Heart left ventricle (tissue), 16 donors: ENCODE results near the gene COMMD4. TPM values are rescaled to one million over a fixed set of nuclear protein-coding genes. Genes with fewer than 3 reads are reported as not detected.
A peak's percentile ranks its signal among the peaks of the same experiment; 100 is the strongest.
"Not testable (repeated sequence)": the region's sequence is repeated elsewhere in the genome, so short reads cannot be mapped to it uniquely, and the experiment has no call there.

Source experiments
- ATAC-seq, 4 donors: fragments of 200-7000 bp; cut with Tn5 transposase; one replicate each; pipeline ENCODE4 v1.9.1; 2020 to 2022; ENCODE audit warnings: moderate library complexity in 4 of 4, mild to moderate bottlenecking in 3 of 4, moderate number of reproducible peaks in 1 of 4
- DNase-seq, 5 donors: peaks; one replicate each; pipeline ENCODE4 v3.0.0-alpha.2; 2020
- H3K27ac ChIP-seq, 12 donors: fragments of 200-600 bp; sonication (generic) in 4 of 12; one replicate each; pipeline versions ENCODE4 v1.5.0 to v1.8.0; 2016 to 2022; ENCODE audit warnings: mild to moderate bottlenecking in 2 of 12
- H3K27me3 ChIP-seq, 9 donors: fragments of 200-600 bp; sonication (generic) in 2 of 9; one replicate each; pipeline versions ENCODE4 v1.5.1 to v1.8.0; 2016 to 2022; ENCODE audit warnings: mild to moderate bottlenecking in 3 of 9
- H3K36me3 ChIP-seq, 9 donors: fragments of 200-600 bp; sonication (generic) in 2 of 9; one replicate each; pipeline versions ENCODE4 v1.5.0 to v1.8.0; 2018 to 2022; ENCODE audit warnings: mild to moderate bottlenecking in 2 of 9
- H3K4me1 ChIP-seq, 12 donors: fragments of 200-600 bp; sonication (generic) in 4 of 12; one replicate each; pipeline versions ENCODE4 v1.5.0 to v1.8.0; 2016 to 2022; ENCODE audit warnings: mild to moderate bottlenecking in 3 of 12
- H3K4me3 ChIP-seq, 12 donors: fragments of 200-600 bp; sonication (generic) in 4 of 12; one replicate each; pipeline versions ENCODE4 v1.5.0 to v1.8.0; 2017 to 2022; ENCODE audit warnings: mild to moderate bottlenecking in 9 of 12, moderate library complexity in 4 of 12
- H3K9me3 ChIP-seq, 12 donors: fragments of 200-600 bp; sonication (generic) in 4 of 12; one replicate each; pipeline versions ENCODE4 v1.5.0 to v1.8.0; 2016 to 2022; ENCODE audit warnings: mild to moderate bottlenecking in 1 of 12
- CTCF ChIP-seq, 12 donors: fragments of 200-600 bp; sonication (generic) in 4 of 12; IDR thresholded peaks; one replicate each; pipeline versions ENCODE4 v1.5.0 to v1.8.0; 2018 to 2022; ENCODE audit warnings: antibody characterized with exemption in 12 of 12, mild to moderate bottlenecking in 5 of 12
- POLR2A ChIP-seq, 2 donors: fragments of 450-650 bp; IDR thresholded peaks; one replicate each; pipeline ENCODE4 v1.6.1; 2017; ENCODE audit warnings: antibody characterized with exemption in 2 of 2, mild to moderate bottlenecking in 2 of 2, moderate library complexity in 2 of 2
- WGBS, 4 donors: extraction: QIAGEN DNeasy Blood & Tissue Kit in 2 of 4; methylation state at CpG; one replicate each; pipeline versions ENCODE4 v1.1.5 to v1.1.7; 2013 to 2018; 5-methylcytosine and 5-hydroxymethylcytosine counted together
- intact Hi-C, 10 donors: fragments of 100-400 bp; cut with DNase I; formaldehyde crosslinking; loops; one replicate each; pipeline versions ENCODE4 v1.11.1 to v1.14.2; 2022
- polyA plus RNA-seq, 2 donors: library from polyadenylated mRNA; stranded (reverse); fragments of 200-250 nt; gene quantifications; one replicate each; pipeline ENCODE4 v1.2.3, GENCODE V29; 2013
- total RNA-seq, 9 donors: library from RNA; depleted of rRNA in 2 of 9; stranded (reverse); fragments of >200 nt in 2 of 9; fragmentation: NEBNext Ultra II Directional in 3 of 9; extraction: Animal tissue kit (Norgen Biotek cat#: 25700) in 3 of 9; gene quantifications; one replicate each; pipeline versions ENCODE4 v1.1.0 to v1.2.4, GENCODE V29; 2016 to 2023
- donor health status: ischemic (EF 13 %, LVEDD 7.1; RV severe dilation, severe dysfunction).
- donor health status: healthy with polysubstance abuse.
- donor health status: DM: no; HTN: yes; CAD: no.
- donor health status: DM: no; HTN: no; CAD: no.
- donor health status: ischemic (EF 25% LVEDD 6.9; RV normal size, moderate dysfunction).
- donor health status: ischemic (EF 25% LVEDD 5.7; RV mildly dilated, moderate dysfunction).
- donor health status: healthy.
- donor health status: DM: yes; HTN: yes; CAD: no.
- donor health status: ischemic (EF 35%, LVEDD 5.7; RV mildly dilated, moderate dysfunction).
- donor health status: nonischemic (EF 11% LVEDD 7.7; RV severe dilation, severe dysfunction).
- donor health status: DM: yes; HTN: yes; CAD: no.
- donor health status: PGD.
- donor health status: ischemic (EF 29% LVEDD 5.4; RV normal size, mild dysfunction).
- donor health status: nonischemic (EF 23%, LVEDD 6.1; RV moderate dilation, normal function).

Gene COMMD4
- total and polyA plus RNA-seq, 11 donors = 23.9 to 66.9 (median 37.6) TPM

GRCh38 chr15:75302318-75302717, 33.5 kb upstream of the COMMD4 start:
- TF ChIP-seq POLR2A (IDR thresholded peaks at IDR 0.05) = no peak
- DNase-seq = no peak
- 79 to 93% (median 86%) methylated on average over 6 to 9 of the region's 9 CpGs for WGBS, 4 donors
- intact Hi-C loops = loop anchor here in 7 of 10 donors (10.0 kb wide), 3 partner anchors 268 to 1238 kb away; partner anchors contain the start of gene PPCDC (in 4 of the 7)
- Histone ChIP-seq H3K4me1 (no peaks in the 10 kb centered on the region), H3K27ac (no peak overlapping the region), H3K4me3 (no peak overlapping the region), H3K36me3 (no peaks in the 10 kb centered on the region), H3K9me3 (no peaks in the 10 kb centered on the region), H3K27me3 (peaks cover 0 to 28% (median 7%) of the 10 kb centered on the region in 9 donors)
- ATAC-seq = no peak

GRCh38 chr15:75302753-75303152, 33.1 kb upstream of the COMMD4 start:
- ATAC-seq, H3K9me3 ChIP-seq, DNase-seq, H3K4me1 ChIP-seq, H3K36me3 ChIP-seq, H3K27ac ChIP-seq, H3K4me3 ChIP-seq: not testable (repeated sequence)
- 86 to 90% (median 88%) methylated on average over 4 of the region's 4 CpGs for WGBS, 4 donors
- intact Hi-C loops = loop anchor here in 7 of 10 donors (10.0 kb wide), 3 partner anchors 268 to 1238 kb away; partner anchors contain the start of gene PPCDC (in 4 of the 7)
- H3K27me3 ChIP-seq = peaks cover 0 to 30% (median 7%) of the 10 kb centered on the region in 9 donors

GRCh38 chr15:75306188-75306587, 29.7 kb upstream of the COMMD4 start:
- TF ChIP-seq CTCF (IDR thresholded peaks at IDR 0.05) = no peak
- no peak for TF ChIP-seq POLR2A (IDR thresholded peaks at IDR 0.05)
- DNase-seq (no peak), ATAC-seq (no peak)
- Histone ChIP-seq H3K27me3 (peaks cover 0 to 45% (median 11%) of the 10 kb centered on the region in 9 donors), H3K4me1 (no peaks in the 10 kb centered on the region), H3K4me3 (no peak overlapping the region), H3K9me3 (no peaks in the 10 kb centered on the region), H3K36me3 (no peaks in the 10 kb centered on the region), H3K27ac (no peak overlapping the region)
- WGBS, 4 donors = 64 to 74% (median 66%) methylated on average over 3 of the region's 3 CpGs
- intact Hi-C loops = loop anchor here in 7 of 10 donors (10.0 kb wide), 3 partner anchors 271 to 1241 kb away; partner anchors contain the start of gene PPCDC (in 4 of the 7)

- ATAC-seq = peak; percentile 20 to 69 (median 56)
- peak in 1 of 5 donors; percentile 36 for DNase-seq
- WGBS, 4 donors = 33 to 42% (median 34%) methylated on average over 13 to 15 of the region's 15 CpGs
- no peaks in the 10 kb centered on the region for H3K4me1 ChIP-seq
- no peak overlapping the region for H3K27ac ChIP-seq
- H3K4me3 ChIP-seq = no peak overlapping the region
- TF ChIP-seq POLR2A (IDR thresholded peaks at IDR 0.05) (no peak), CTCF (IDR thresholded peaks at IDR 0.05) (peak in 7 of 12 donors; percentile 9 to 33 (median 10))
- H3K9me3 ChIP-seq = no peaks in the 10 kb centered on the region
- H3K27me3 ChIP-seq = peaks cover 0 to 45% (median 11%) of the 10 kb centered on the region in 9 donors
- intact Hi-C loops = loop anchor here in 7 of 10 donors (10.0 kb wide), 3 partner anchors 273 to 1243 kb away; partner anchors contain the start of gene PPCDC (in 4 of the 7)
- H3K36me3 ChIP-seq = no peaks in the 10 kb centered on the region
These were observed 28.0 kb upstream of the COMMD4 start for GRCh38 chr15:75307778-75308390.

GRCh38 chr15:75309711-75310110, 26.2 kb upstream of the COMMD4 start:
- Histone ChIP-seq H3K4me3 (no peak overlapping the region), H3K27ac (no peak overlapping the region), H3K4me1 (no peaks in the 10 kb centered on the region), H3K27me3 (peaks cover 0 to 36% (median 8%) of the 10 kb centered on the region in 9 donors), H3K9me3 (no peaks in the 10 kb centered on the region), H3K36me3 (no peaks in the 10 kb centered on the region)
- TF ChIP-seq POLR2A (IDR thresholded peaks at IDR 0.05) = no peak
- TF ChIP-seq CTCF (IDR thresholded peaks at IDR 0.05) = no peak
- no peak for DNase-seq
- ATAC-seq = no peak
- intact Hi-C loops = loop anchor here in 8 of 10 donors (10.0 kb wide), 5 partner anchors 75 to 1245 kb away; partner anchors contain the start of gene PPCDC (in 4 of the 8)

GRCh38 chr15:75312548-75312947, 23.3 kb upstream of the COMMD4 start:
- 92 to 100% (median 95%) methylated on average over 1 of the region's 1 CpG for WGBS, 4 donors
- not testable (repeated sequence) for H3K27ac ChIP-seq, DNase-seq, H3K4me1 ChIP-seq, H3K9me3 ChIP-seq, H3K4me3 ChIP-seq, H3K36me3 ChIP-seq, ATAC-seq
- intact Hi-C loops = loop anchor here in 3 of 10 donors (10.0 kb wide), 2 partner anchors 78 to 298 kb away; no protein-coding TSS in a partner anchor
- peaks cover 0 to 16% (median 4%) of the 10 kb centered on the region in 9 donors for H3K27me3 ChIP-seq
